Left hindlimb (tissue), 1 donor: Measurements from ENCODE around the gene ZNF467.

ENCODE experiments used
- DNase-seq: peaks from one replicate; pipeline ENCODE4 v3.0.0-alpha.2; 2018

The ZNF467 gene

GRCh38 chr7:149743476-149744255, 29.7 kb downstream of the ZNF467 start:
- no peak for DNase-seq

- peak; percentile 72 for DNase-seq
Observed at GRCh38 chr7:149742075-149742701, 31.2 kb downstream of the ZNF467 start.

- no peak for DNase-seq
Observed at GRCh38 chr7:149741629-149742028, 31.8 kb downstream of the ZNF467 start.

- DNase-seq: peak; percentile 23
Observed at GRCh38 chr7:149736478-149737360, 36.7 kb downstream of the ZNF467 start.

- peak; percentile 16 for DNase-seq
Observed at GRCh38 chr7:149735779-149736477, 37.5 kb downstream of the ZNF467 start.

- no peak for DNase-seq
Observed at GRCh38 chr7:149735181-149735602, 38.2 kb downstream of the ZNF467 start.

GRCh38 chr7:149734791-149735075, 38.7 kb downstream of the ZNF467 start:
- no peak for DNase-seq

- peak; percentile 14 for DNase-seq
Observed at GRCh38 chr7:149733924-149734790, 39.2 kb downstream of the ZNF467 start.

- DNase-seq: no peak
Observed at GRCh38 chr7:149733131-149733923, 40.1 kb downstream of the ZNF467 start.

- no peak for DNase-seq
Observed at GRCh38 chr7:149732611-149733010, 40.8 kb downstream of the ZNF467 start.

- no peak for DNase-seq
Observed at GRCh38 chr7:149732111-149732561, 41.3 kb downstream of the ZNF467 start.

GRCh38 chr7:149731207-149731955, 42.0 kb downstream of the ZNF467 start:
- DNase-seq: no peak

GRCh38 chr7:149729983-149730801, 43.2 kb downstream of the ZNF467 start:
- no peak for DNase-seq

GRCh38 chr7:149729586-149729982, 43.8 kb downstream of the ZNF467 start:
- DNase-seq: no peak

- DNase-seq: no peak
Observed at GRCh38 chr7:149728491-149729375, 44.7 kb downstream of the ZNF467 start.

GRCh38 chr7:149727899-149728476, 45.4 kb downstream of the ZNF467 start:
- DNase-seq: no peak

GRCh38 chr7:149727053-149727898, 46.1 kb downstream of the ZNF467 start:
- no peak for DNase-seq
